ENCODE results near the gene SHROOM2. TPM values are rescaled to one million over a fixed set of nuclear protein-coding genes. Genes with fewer than 3 reads are reported as not detected.

SHROOM2 gene
- total RNA-seq, 1 experiment from 2014 or later, result 13.9 TPM

- no CpG with 5 or more reads among the region's 5 CpGs for WGBS (ENCODE audit: extremely low coverage, insufficient read length, low lambda C conversion rate)
- Histone ChIP-seq H2AFZ (ENCODE audit: low read length) (no peak overlapping the region), H2BK15ac (ENCODE audit: low read depth, low read length) (no peak overlapping the region), H3K23me2 (ENCODE audit: insufficient read length, low read depth, low read length, poor library complexity, severe bottlenecking) (no peaks in the 10 kb centered on the region), H4K8ac (replicated peaks; ENCODE audit: insufficient read length, low read depth, low read length) (no peak overlapping the region), H3K23ac (ENCODE audit: insufficient read length, low read depth, low read length) (no peak overlapping the region), H2BK5ac (ENCODE audit: insufficient read length, low read length) (no peak overlapping the region), H3K79me2 (ENCODE audit: insufficient read depth, low read length) (peaks cover 6% of the 10 kb centered on the region; the same call in 1 of the 2 replicates), H4K91ac (ENCODE audit: insufficient read length, low read depth, low read length) (no peak overlapping the region), H3K4me1 (ENCODE audit: insufficient read depth, low read length) (peaks cover 5% of the 10 kb centered on the region; the same call in 1 of the 2 replicates), H2BK20ac (ENCODE audit: low read depth, low read length, poor library complexity, severe bottlenecking) (no peak overlapping the region), H2BK120ac (ENCODE audit: low read depth, low read length, poor library complexity, severe bottlenecking) (no peak overlapping the region), H4K5ac (ENCODE audit: insufficient read length, low read depth, low read length) (no peak overlapping the region), H3K27me3 (ENCODE audit: insufficient read depth, low read length) (no peaks in the 10 kb centered on the region), H3K14ac (ENCODE audit: insufficient read depth, low read length) (no peak overlapping the region), H3K4me2 (ENCODE audit: insufficient read depth, insufficient read length, low read length) (no peak overlapping the region), H2AK5ac (ENCODE audit: insufficient read length, low read length) (no peak overlapping the region), H3K9me3 (ENCODE audit: control insufficient read depth, low read depth, low read length) (no peaks in the 10 kb centered on the region), H2BK12ac (ENCODE audit: insufficient read length, low read depth, low read length) (no peak overlapping the region), H3K9ac (ENCODE audit: extremely low read depth, insufficient read length, low read length) (no peak overlapping the region), H3K79me1 (ENCODE audit: insufficient read depth, low read depth, low read length, poor library complexity, severe bottlenecking) (no peaks in the 10 kb centered on the region), H3K56ac (ENCODE audit: insufficient read length, low read depth, low read length) (no peak overlapping the region), H3T11ph (ENCODE audit: low read length) (no peak overlapping the region), H3K27ac (ENCODE audit: insufficient read length, low read depth, low read length) (no peak overlapping the region), H3K4ac (ENCODE audit: low read depth, low read length) (no peak overlapping the region), H3K18ac (ENCODE audit: insufficient read length, low read depth, low read length) (no peak overlapping the region), H4K20me1 (ENCODE audit: control insufficient read depth, insufficient read depth, insufficient read length) (peaks cover 4% of the 10 kb centered on the region)
- H3K4me1 Mint-ChIP-seq, result peaks cover 10 to 11% of the 10 kb centered on the region in 2 experiments
- TF ChIP-seq, protein P1, sequence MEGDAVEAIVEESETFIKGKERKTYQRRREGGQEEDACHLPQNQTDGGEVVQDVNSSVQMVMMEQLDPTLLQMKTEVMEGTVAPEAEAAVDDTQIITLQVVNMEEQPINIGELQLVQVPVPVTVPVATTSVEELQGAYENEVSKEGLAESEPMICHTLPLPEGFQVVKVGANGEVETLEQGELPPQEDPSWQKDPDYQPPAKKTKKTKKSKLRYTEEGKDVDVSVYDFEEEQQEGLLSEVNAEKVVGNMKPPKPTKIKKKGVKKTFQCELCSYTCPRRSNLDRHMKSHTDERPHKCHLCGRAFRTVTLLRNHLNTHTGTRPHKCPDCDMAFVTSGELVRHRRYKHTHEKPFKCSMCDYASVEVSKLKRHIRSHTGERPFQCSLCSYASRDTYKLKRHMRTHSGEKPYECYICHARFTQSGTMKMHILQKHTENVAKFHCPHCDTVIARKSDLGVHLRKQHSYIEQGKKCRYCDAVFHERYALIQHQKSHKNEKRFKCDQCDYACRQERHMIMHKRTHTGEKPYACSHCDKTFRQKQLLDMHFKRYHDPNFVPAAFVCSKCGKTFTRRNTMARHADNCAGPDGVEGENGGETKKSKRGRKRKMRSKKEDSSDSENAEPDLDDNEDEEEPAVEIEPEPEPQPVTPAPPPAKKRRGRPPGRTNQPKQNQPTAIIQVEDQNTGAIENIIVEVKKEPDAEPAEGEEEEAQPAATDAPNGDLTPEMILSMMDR (conservative IDR thresholded peaks at IDR 0.05), result no peak
- H3K36me3 Mint-ChIP-seq (ENCODE audit: insufficient read depth in 1 of 3, low read depth in 3 of 3), result peaks cover 16 to 17% (median 17%) of the 10 kb centered on the region in 3 experiments
- H3K4me3 Mint-ChIP-seq, result no peak overlapping the region
- H3K27me3 Mint-ChIP-seq (ENCODE audit: low read depth), result no peaks in the 10 kb centered on the region; the same call in 1 of the 2 replicates
- H3K27ac Mint-ChIP-seq, result no peak overlapping the region
- H3K9me3 Mint-ChIP-seq, result peaks cover 22 to 32% of the 10 kb centered on the region in 2 experiments
- DNase-seq, result no peak
Measured at GRCh38 chrX:9804444-9804843, 18.2 kb downstream of the SHROOM2 start.
